Measurements from ENCODE around the gene ZNF148.
"Not testable (repeated sequence)": the region's sequence is repeated elsewhere in the genome, so short reads cannot be mapped to it uniquely, and the experiment has no call there.

Gene ZNF148

DNA sequence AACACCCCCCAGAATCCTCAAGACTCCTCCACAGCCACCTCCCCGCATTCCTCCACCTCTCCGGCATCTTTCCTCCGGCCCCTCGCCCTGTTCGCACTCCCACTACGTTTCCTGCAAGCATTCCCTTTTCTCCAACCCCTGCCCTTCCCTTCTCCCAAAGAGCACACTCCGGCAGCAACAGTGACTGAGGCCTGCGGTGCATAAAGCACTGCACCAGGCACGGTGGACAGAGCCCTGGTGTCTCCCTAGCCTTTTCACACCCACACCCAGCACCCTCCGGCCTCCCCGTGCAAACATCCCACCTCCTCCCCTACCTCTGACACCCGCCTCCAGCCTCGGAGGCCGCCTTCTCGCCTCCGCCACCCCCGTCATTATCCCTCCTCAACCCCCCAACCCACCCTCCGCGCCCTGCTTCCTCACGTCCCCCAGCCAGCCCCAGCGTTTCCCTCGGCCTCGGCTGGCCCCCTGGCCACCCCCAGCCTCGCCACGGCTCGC, 577 bp downstream of the ZNF148 start:
- peak; percentile 20 for DNase-seq

DNA sequence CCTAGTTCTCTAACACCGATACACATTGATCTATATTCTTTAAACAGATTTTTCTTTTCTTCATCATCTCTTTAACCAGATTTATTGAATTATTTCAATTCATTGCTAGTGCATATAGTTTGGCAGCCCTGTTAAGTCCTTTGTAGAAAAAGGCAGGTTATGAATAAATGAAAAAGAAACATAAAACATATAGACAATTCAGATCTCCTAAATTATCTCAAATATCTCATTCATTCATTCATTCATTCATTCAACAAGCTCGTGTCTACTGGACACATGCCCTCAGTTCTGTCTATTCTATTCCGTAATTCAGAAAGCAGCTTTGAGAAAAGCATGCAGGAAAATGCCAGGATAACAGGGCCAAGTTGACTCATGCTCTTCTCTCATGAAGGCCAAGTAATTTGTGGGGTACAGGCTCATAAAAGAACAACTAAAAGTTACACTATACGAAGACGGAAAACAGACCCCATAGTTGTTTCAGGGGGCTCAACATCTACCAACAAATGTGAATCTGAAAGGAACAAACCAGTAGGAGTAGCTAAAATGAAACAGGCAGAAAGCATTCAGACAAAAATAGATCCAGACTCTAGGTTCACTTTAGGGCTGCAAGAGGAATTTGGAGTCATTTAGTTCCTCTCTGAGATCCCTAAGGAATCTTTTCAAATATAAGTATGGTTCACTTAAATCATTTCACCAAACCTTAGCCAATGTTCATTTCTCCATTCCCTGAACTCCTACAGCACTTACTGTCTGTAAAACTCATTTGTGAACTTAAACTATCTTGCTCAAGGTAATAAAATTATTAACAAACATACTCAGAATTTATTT, 7.5 kb downstream of the ZNF148 start:
- no peak for DNase-seq

DNA sequence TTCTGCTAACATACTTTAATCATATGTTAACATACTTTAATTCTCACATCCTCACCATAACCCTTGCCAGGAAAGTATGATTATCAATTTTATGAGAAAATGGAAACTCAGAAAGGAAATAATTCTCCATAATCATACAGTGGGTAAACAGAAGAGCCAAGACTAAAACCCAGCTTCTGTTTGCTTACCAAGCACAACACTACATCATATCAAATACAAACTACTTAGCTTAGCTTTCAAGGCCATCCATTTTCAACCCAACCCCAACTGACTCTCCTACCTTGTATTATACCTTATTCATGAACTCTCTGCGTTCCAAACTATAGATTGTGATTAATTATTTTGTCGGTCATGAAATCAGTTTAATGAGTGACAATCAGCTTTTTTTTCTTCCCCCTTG, 9.0 kb downstream of the ZNF148 start:
- DNase-seq, result no peak

DNA sequence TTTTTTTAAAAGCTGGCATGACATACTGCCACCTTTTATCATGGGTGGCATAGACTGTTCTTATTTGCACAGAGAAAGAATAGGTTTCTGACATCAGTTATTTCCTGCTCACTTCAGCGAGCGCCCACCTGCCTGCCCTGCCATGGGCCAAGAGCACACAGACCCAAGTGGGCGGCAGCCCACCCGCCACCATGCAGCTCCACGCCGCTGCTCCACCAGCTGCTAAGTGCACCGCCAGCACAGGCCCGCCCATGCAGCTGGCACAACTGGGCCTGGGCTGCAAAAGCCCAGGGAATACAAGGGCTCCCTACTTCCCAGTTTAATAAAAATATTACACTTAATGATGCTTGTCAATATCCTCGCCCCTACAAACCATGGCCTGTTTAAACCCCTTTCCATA, 15.4 kb downstream of the ZNF148 start:
- DNase-seq, result no peak

DNA sequence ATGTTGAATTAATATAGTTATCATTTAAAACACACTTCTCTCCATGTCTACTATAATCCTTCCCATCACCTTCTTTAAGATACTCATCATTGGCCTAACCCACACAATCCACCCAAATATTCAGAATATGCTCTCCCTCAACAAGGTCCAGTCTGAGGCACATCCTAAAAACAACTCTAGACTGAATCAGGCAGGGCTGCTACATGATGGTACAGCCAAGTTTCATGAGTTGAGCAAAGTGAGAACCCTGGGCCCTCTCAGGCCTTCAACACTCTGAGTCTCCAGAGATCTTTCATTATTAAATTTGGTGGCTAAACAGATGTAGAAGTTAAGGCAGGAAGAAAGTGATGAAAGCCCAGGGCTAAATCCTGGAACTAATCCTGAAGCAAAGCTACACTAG, 16.2 kb downstream of the ZNF148 start:
- no peak for DNase-seq

DNA sequence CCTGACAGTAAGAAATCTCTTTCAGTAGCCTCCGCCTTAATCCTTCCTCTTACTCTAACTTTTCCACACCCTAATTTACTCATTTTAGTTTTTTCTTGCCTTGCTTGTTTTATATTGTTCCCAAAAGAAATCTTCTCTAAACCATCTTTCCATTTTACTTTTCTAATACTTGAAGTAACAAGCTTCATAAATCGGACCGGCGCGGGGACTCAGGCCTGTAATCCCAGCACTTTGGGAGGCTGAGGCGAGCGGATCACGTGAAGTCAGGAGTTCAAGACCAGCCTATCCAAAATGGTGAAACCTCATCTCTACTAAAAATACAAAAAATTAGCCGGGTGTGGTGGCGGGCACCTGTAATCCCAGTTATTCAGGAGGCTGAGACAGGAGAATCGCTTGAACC, 17.3 kb downstream of the ZNF148 start:
- DNase-seq, result no peak

DNA sequence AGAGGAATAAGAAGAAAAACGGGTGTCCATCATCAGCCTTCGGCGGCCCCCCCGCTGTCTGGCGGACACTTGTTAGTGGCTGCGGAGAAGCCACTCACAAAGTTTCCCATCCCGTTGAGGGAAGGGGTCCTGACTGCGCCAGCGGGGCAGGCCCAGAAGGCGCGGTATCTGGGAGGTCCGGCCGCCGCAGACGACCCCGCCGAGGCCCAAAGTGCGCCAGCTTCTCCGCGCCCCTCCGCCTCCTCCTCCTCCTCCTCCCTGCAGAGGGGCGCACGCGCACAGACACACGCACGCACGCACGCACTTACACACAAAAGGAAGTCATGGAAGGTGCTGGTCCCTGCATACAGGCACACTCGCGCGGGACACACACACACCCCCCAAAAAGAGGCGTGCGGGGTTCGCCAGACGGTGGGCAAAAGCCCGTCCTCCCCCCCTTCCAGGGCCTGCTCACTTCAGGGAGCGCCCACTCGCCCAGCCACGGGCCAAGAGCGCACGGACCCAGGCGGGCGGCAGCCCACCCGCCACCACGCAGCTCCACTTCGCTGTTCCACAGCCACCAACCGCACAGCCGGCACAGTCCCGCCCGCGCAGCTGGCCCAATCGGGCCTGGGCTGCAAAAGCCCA, 18.0 kb downstream of the ZNF148 start:
- DNase-seq, result peak; percentile 24

DNA sequence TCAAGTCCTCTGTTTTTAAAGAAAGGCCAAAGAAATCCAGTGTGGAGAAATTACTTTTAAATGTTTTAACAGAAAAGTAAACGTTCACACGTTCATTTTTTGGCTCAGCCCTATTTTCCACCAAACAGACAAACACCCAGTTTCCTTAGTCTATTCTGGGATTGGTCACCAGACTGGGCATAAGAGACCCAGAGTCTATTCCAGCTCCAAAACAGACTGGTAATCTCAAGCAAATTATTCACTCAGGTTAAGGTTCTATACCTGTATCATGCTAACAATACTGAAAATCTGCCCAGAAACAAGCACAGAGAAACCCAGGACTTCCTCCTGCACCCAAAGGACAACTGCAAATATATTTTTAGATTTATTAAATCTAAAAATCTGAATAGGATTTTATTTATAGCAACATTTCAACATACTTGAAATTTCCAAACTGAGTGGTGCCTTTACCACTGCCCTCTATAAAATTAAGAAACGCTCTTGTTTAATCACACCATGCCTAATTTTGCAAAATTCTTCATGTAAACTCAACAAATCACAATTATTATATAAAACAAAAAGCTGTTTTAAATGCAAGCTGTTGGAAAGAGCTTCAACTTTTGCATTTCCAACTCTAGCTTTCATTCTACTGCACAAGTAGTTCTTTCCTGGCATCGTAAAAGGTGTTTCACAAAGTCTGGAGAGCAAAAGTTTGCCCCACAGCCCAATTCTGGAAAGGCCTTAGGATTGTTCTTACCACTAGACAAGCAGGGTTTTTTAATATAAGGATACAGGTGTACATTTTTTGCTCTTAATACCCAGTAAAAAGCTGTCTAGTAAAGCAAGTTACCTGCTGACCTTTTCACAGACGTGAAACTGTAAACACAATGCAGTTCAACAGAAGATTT, 18.7 kb downstream of the ZNF148 start:
- DNase-seq, result no peak

DNA sequence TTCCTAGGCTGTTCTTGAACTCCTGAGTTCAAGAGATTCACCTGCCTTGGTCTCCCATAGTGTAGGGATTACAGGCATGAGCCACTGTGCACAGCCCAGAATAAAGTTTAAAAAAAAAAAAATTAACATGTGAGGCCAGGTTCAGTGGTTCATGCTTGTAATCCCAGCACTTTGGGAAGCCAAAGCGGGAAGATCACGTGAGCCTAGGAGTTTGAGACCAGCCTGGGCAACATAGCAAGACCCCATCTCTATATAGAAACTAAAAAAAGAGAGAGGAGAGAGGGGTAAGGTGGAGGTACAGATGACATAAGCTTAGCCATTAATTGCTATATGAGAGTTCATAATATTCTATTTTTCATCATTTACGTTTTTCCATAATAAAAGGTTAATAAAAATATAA, 21.5 kb downstream of the ZNF148 start:
- no peak for DNase-seq

DNA sequence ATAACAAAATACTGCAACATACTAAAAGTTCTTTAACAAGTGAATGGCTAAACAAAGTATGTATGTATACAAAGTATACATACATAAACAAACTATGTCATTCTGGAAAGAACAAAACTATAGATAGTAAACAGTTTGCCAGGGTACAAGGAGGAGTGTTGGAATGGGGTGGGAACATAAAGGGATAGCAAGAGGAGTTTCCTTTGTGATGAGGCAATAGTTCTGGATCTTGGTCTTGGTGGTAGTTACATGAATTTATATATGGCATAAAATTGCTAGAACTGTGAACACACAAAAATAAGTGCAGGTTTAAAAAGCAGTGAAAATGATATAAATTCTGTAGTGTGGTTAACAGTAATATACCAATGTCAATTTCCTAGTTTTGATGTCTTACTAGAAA, 22.0 kb downstream of the ZNF148 start:
- no peak for DNase-seq

DNA sequence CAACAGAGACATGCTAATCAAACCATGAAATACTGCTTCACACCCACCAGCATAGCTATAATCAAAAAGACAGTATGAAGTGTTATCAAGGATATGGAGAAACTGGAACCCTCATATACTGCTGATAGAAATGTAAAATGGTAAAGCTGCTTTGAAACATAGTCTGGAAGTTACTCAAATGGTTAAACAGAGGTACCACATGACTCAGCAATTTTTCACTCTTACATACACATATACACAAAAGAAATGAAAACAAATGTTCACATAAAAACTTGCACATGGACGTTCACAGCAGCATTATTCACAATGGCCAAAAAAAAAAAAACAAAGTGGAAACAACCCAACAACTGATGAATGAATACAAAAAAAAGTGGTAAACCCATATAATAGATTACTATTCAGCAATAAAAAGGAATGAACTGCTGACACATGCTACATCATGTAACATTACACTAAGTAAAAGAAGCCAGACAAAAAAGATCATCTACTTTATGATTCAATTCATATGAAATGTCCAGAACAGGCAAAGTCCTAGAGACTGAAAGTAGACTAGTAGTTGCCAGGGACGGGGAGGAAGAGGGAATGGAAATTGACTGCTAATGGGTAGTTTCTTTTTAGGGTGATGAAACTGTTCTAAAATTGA, 23.2 kb downstream of the ZNF148 start:
- no peak for DNase-seq

DNA sequence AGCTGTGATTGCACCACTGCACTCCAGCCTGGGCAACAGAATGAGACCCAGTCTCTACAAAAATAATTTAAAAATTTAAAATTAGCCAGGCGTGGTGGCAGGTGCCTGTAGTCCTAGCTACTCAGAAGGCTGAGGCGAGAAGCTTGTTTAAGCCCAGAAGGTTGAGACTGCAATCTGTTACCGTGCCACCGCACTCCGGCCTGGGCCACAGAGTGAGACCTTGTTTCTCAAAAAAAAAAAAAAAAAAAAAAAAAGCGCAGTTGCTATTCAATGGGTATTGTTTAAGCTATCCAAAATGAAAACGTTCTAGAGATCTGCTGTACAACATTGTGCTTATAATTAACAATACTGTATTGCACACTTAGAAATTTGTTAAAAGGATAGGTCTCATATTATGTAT, 24.0 kb downstream of the ZNF148 start:
- no peak for DNase-seq

DNA sequence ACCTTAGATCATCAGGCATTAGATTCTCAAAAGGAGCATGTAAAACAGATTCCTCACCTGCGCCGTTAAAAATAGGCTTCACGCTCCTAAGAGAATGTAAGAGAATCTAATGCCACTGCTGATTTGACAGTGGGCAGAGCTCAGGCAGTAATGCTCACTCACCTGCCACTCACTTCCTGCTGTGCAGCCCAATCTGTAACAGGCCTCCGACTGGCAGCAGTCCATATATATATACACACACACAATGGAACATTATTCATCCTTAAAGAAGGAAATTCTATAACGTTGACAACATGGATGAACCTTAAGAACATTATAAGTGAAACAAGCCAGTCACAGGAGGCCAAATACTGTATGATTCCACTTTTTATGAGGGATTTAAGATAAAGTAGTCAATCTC, 24.5 kb downstream of the ZNF148 start:
- no peak for DNase-seq

DNA sequence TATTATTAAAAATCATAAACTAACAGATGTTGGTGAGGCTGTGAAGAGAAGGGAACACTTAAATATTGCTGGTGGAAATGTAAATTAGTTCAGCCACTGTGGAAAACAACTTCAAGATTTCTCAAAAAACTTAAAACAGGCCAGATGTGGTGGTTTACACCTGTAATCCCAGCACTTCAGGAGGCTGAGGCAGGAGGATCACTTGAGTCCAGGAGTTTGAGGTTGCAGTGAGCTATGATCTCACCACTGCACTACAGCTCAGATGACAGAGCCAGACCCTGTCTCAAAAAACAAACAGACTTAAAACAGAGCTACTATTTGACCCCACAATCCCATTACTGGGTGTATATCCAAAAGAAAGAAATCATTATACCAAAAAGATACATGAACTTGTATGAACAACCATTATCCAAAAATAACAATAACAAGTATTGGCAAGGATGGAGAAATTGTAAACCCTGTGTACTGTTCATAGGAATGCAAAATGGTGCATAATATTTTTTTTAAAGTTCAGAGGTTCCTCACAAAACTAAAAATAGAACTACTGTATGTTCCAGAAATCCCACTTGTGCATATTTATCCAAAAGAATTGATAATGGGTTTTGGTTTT, 25.5 kb downstream of the ZNF148 start:
- DNase-seq, result no peak

DNA sequence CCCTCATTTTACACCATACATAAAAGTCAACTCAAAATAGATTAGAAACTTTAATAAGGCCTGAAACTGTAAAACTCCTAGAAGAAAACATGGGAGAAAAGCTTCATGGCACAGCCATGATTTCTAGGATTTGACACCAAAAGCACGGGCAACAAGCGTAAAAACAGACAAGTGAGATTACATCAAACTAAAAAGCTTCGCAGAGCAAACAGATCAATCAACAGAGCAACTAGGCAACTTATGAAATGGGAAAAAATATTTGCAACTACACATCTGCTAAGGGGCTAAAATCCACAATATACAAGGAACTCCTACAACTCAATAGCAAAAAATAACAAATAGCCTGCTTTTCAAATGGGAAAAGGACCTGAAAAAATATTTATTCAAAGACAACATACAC, 26.1 kb downstream of the ZNF148 start:
- no peak for DNase-seq

DNA sequence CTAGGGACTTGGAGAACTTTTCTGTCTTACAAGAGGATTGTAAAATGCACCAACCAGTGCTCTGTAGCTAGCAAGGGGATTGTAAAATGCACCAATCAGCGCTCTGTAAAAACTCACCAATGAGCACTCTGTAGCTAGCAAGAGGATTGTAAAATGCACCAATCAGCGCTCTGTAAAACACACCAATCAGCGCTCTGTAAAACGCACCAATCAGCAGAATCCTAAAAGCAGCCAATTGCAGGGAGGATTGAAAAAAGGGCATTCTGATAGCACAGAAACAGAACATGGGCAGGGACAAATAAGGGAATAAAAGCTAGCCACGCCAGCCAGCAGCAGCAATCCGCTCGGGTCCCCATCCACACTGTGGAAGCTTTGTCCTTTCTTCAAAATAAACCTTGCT, 31.8 kb downstream of the ZNF148 start:
- DNase-seq, result not testable (repeated sequence)

DNA sequence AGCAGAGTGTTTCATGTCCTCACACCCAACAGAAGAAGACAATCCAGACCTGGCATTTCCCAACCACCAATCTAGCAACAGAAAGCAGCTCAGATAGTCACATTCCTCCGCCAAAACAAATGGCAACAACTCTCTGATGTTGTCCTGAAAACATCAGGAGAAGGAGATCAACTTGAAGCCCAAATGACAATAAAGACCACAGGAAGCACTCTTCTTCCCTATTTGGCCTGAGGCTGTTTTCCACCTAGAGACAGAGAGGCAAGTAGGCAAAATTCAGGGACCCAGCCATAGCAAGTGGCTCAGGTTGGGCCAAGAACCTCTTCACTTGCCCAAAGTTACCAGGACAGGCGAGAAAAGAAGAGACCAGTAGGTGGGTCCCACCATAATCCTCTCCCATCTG, 35.0 kb downstream of the ZNF148 start:
- no peak for DNase-seq

DNA sequence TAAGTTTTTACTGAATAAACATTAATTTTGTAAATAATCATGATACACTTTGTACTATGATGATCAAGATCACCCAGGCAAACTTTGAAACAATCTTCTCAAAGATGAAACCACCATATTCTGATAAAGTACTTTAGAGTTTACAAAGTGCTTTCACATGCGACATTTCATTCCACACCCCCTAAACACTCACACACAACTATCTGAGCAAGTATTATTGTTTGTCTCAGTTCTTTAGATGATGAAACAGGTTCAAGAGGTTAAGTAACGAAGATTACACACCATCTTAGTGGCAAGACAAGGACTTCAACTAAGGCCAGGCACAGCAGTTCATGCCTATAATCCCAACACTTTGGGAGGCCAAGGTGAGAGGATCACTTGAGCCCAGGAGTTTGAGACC, 37.6 kb downstream of the ZNF148 start:
- DNase-seq, result no peak

DNA sequence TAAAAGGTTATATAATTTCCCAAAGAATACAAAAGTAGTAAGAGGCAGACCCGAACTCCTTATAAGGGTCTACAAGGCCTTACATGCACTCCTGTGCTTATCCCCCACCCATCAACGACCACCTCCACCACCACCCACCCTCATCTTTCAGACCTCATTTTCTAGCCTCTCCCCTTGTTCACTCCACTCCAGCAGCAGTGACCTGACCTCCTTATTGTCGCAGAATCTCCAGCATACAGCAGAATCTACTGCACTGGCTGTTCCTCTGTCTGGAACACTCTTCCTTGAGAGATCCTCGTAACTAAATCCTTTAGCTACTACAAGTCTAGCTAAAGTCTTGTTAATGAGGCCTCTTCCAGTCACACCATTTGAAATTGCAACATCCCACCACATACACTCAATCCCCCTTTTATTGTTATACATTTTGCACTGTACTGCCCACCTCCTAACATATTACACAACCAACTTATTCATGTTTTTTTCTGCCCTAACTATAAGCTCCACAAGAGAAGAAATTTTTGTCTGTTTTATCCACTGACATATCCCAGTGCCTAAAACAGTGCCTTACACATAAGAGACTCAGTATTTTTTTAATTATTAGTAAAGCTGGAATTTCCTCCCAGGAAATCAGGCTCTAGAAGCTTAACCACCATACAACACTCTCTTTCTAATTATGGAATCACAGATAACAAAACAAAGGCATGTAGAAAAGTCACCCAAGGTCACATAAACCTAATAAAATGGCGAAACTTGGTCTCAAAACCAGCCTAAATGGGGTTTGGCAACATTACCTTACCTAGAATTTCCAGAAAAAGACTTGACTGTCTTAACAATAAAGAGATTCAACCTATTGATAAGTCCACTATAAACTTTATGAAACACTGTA, 40.2 kb downstream of the ZNF148 start:
- DNase-seq, result no peak

DNA sequence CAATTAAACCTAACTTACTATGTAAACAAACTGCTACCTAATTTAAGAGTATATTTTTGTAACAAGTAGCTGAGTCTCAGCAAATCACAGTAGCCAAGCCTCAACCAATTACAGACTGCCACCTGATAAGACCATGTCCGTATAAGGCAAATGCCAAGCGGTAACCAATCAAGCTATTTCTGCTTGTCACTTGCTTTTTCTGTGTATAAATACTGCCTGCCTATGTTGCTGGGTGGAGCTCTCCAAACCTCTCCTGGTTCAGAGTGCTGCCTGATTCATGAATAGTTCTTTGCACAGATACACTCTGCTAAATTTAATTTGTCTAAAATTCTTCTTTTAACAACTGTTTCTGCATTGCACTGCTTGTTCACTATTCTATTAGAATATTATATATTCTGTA, 42.6 kb downstream of the ZNF148 start:
- DNase-seq, result no peak

DNA sequence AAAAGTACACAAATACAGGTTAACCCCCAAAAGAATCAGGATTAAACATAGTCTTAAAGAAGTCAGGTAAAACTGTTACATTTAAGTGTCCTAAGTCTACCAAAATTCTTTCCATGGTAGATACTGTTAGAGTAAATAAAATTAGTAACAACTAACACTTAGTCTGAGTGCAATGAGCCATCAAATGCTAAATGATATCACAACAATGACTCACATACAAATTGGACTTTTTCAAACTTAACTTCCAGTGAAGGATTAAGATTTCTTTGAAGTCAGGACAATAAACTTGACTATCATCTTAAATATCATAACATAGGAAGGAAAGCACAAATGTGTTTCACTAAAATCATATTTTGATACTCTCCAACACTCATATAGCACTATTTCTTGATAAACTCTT, 43.9 kb downstream of the ZNF148 start:
- no peak for DNase-seq

DNA sequence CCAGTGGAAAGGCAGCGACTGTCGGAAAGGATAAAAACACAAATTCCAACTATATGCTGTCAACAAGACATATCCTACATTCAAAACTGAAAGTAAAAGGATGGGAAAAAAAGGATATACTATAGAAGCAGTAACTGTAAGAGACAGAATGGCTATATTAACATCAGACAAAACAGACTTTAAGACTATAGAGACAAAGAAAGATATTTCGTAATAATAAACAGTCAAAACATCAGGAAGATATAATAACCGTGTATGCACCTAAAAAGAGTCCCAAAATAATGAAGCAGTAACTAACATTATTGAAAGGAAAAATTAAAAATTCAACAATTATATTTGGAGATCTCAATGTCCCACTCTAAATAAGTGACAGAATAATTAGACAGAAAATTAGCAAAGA, 48.2 kb downstream of the ZNF148 start:
- no peak for DNase-seq
